Measurements from ENCODE around the gene FBXO17.

DNA sequence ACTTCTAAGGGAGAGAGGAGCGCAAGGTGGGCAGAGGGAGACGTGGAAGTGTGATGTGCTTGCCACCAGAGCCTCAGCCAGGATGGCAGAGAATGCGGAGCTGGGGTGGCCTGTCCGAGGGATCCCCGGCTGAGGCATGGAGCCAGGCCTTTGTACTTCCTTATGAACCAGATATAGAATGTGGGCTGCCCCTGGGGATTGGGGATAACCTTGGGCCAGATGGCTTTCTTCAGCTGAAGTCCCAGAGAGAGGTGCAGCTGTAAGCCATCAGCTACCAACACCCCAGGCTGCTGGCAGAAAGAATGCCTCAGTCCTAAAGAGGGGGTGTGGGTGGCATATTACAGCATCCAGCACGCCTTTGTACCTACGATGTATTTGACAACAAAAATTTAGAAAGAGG lies 25.5 kb upstream of the FBXO17 start:
- TF ChIP-seq, protein P1, sequence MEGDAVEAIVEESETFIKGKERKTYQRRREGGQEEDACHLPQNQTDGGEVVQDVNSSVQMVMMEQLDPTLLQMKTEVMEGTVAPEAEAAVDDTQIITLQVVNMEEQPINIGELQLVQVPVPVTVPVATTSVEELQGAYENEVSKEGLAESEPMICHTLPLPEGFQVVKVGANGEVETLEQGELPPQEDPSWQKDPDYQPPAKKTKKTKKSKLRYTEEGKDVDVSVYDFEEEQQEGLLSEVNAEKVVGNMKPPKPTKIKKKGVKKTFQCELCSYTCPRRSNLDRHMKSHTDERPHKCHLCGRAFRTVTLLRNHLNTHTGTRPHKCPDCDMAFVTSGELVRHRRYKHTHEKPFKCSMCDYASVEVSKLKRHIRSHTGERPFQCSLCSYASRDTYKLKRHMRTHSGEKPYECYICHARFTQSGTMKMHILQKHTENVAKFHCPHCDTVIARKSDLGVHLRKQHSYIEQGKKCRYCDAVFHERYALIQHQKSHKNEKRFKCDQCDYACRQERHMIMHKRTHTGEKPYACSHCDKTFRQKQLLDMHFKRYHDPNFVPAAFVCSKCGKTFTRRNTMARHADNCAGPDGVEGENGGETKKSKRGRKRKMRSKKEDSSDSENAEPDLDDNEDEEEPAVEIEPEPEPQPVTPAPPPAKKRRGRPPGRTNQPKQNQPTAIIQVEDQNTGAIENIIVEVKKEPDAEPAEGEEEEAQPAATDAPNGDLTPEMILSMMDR (IDR thresholded peaks at IDR 0.05), result no peak
- TF ChIP-seq POLR2A (IDR thresholded peaks at IDR 0.05), result no peak
- no peak for TF ChIP-seq EP300 (IDR thresholded peaks at IDR 0.05)
